Measurements from ENCODE around the gene KRTAP19-5. TPM values are rescaled to one million over a fixed set of nuclear protein-coding genes. Genes with fewer than 3 reads are reported as not detected.

KRTAP19-5 gene
- total and polyA plus RNA-seq, 9 donors: not detected

GRCh38 chr21:30480145-30480544 lies 21.8 kb downstream of the KRTAP19-5 start, which contains the start of gene KRTAP19-1:
Gene KRTAP19-1, minus strand, starts transcription at chr21:30480367. Its CDS starts 50 bp downstream, at chr21:30480317.
- Histone ChIP-seq H3K27ac (ENCODE audit: low read length) (no peak within 1 kb of the TSS), H3K4me1 (ENCODE audit: control insufficient read depth, insufficient read depth, low read length) (no peaks in the 10 kb centered on the region), H3K4me3 (ENCODE audit: low read length) (no peak within 1 kb of the TSS), H3K36me3 (ENCODE audit: control insufficient read depth, insufficient read depth, low read length) (no peaks in the 10 kb centered on the region), H3K27me3 (ENCODE audit: control insufficient read depth, insufficient read depth, low read length) (no peaks in the 10 kb centered on the region), H3K9me3 (replicated peaks; ENCODE audit: control insufficient read depth, low read depth, low read length) (no peaks in the 10 kb centered on the region)
- 96% methylated on average over 4 of the region's 7 CpGs for WGBS (ENCODE audit: insufficient coverage)
- DNase-seq: no peak

- 67% methylated on average over 1 of the region's 4 CpGs for WGBS (ENCODE audit: insufficient coverage)
- Histone ChIP-seq H3K27me3 (ENCODE audit: control insufficient read depth, insufficient read depth, low read length) (no peaks in the 10 kb centered on the region), H3K9me3 (replicated peaks; ENCODE audit: control insufficient read depth, low read depth, low read length) (no peaks in the 10 kb centered on the region), H3K36me3 (ENCODE audit: control insufficient read depth, insufficient read depth, low read length) (no peaks in the 10 kb centered on the region), H3K27ac (ENCODE audit: low read length) (no peak overlapping the region), H3K4me3 (ENCODE audit: low read length) (no peak overlapping the region), H3K4me1 (ENCODE audit: control insufficient read depth, insufficient read depth, low read length) (no peaks in the 10 kb centered on the region)
- DNase-seq: no peak
These were observed 22.7 kb downstream of the KRTAP19-5 start for GRCh38 chr21:30479259-30479658.

GRCh38 chr21:30478004-30478403 lies 23.9 kb downstream of the KRTAP19-5 start:
- no peaks in the 10 kb centered on the region for H3K9me3 ChIP-seq (replicated peaks; ENCODE audit: control insufficient read depth, low read depth, low read length)
- 47% methylated on average over 3 of the region's 3 CpGs for WGBS (ENCODE audit: insufficient coverage)

GRCh38 chr21:30468900-30469714 lies 32.8 kb downstream of the KRTAP19-5 start:
- WGBS (ENCODE audit: insufficient coverage): no CpG with 5 or more reads among the region's 6 CpGs
- no peaks in the 10 kb centered on the region for H3K9me3 ChIP-seq (replicated peaks; ENCODE audit: control insufficient read depth, low read depth, low read length)

More at GRCh38 chr21:30478004-30478403, 23.9 kb downstream of the KRTAP19-5 start:
- Histone ChIP-seq H3K4me3 (ENCODE audit: low read length) (no peak overlapping the region), H3K36me3 (ENCODE audit: control insufficient read depth, insufficient read depth, low read length) (no peaks in the 10 kb centered on the region), H3K4me1 (ENCODE audit: control insufficient read depth, insufficient read depth, low read length) (no peaks in the 10 kb centered on the region), H3K27me3 (ENCODE audit: control insufficient read depth, insufficient read depth, low read length) (no peaks in the 10 kb centered on the region), H3K27ac (ENCODE audit: low read length) (no peak overlapping the region)
- DNase-seq: no peak

GRCh38 chr21:30463713-30464112 lies 38.2 kb downstream of the KRTAP19-5 start:
- no peak for DNase-seq
- Histone ChIP-seq H3K9me3 (replicated peaks; ENCODE audit: control insufficient read depth, low read depth, low read length) (no peaks in the 10 kb centered on the region), H3K4me1 (ENCODE audit: control insufficient read depth, insufficient read depth, low read length) (no peaks in the 10 kb centered on the region), H3K27ac (ENCODE audit: low read length) (no peak overlapping the region), H3K36me3 (ENCODE audit: control insufficient read depth, insufficient read depth, low read length) (no peaks in the 10 kb centered on the region), H3K4me3 (ENCODE audit: low read length) (no peak overlapping the region), H3K27me3 (ENCODE audit: control insufficient read depth, insufficient read depth, low read length) (no peaks in the 10 kb centered on the region)
- no CpG with 5 or more reads among the region's 3 CpGs for WGBS (ENCODE audit: insufficient coverage)

More at GRCh38 chr21:30468900-30469714, 32.8 kb downstream of the KRTAP19-5 start:
- H3K4me1 ChIP-seq (ENCODE audit: control insufficient read depth, insufficient read depth, low read length): no peaks in the 10 kb centered on the region
- DNase-seq: no peak
- H3K36me3 ChIP-seq (ENCODE audit: control insufficient read depth, insufficient read depth, low read length): no peaks in the 10 kb centered on the region
- H3K27ac ChIP-seq (ENCODE audit: low read length): no peak overlapping the region
- no peaks in the 10 kb centered on the region for H3K27me3 ChIP-seq (ENCODE audit: control insufficient read depth, insufficient read depth, low read length)
- no peak overlapping the region for H3K4me3 ChIP-seq (ENCODE audit: low read length)

Other genes starting within 250 kb of the KRTAP19-5 start
- not detected for gene KRTAP24-1, start 219.2 kb downstream of the KRTAP19-5 start, total RNA-seq
- gene KRTAP24-1, start 219.2 kb downstream of the KRTAP19-5 start, polyA plus RNA-seq (ENCODE audit: insufficient read depth in 1 of 8, insufficient read length in 8 of 8, low replicate concordance in 1 of 8): not detected
- gene KRTAP25-1, start 212.6 kb downstream of the KRTAP19-5 start, total RNA-seq: not detected
- gene KRTAP25-1, start 212.6 kb downstream of the KRTAP19-5 start, polyA plus RNA-seq (ENCODE audit: insufficient read depth in 1 of 8, insufficient read length in 8 of 8, low replicate concordance in 1 of 8): not detected
- gene KRTAP26-1, start 181.8 kb downstream of the KRTAP19-5 start, total RNA-seq: not detected
- not detected for gene KRTAP26-1, start 181.8 kb downstream of the KRTAP19-5 start, polyA plus RNA-seq (ENCODE audit: insufficient read depth in 1 of 8, insufficient read length in 8 of 8, low replicate concordance in 1 of 8)
- not detected for gene KRTAP27-1, start 164.4 kb downstream of the KRTAP19-5 start, total RNA-seq
- not detected for gene KRTAP27-1, start 164.4 kb downstream of the KRTAP19-5 start, polyA plus RNA-seq (ENCODE audit: insufficient read depth in 1 of 8, insufficient read length in 8 of 8, low replicate concordance in 1 of 8)
- gene KRTAP23-1, start 153.5 kb downstream of the KRTAP19-5 start, total RNA-seq: not detected
- under 1 TPM in 1 of 8 donors, not detected in 7; 0.69 TPM for gene KRTAP23-1, start 153.5 kb downstream of the KRTAP19-5 start, polyA plus RNA-seq (ENCODE audit: insufficient read depth in 1 of 8, insufficient read length in 8 of 8, low replicate concordance in 1 of 8)
- not detected for gene KRTAP13-2, start 129.9 kb downstream of the KRTAP19-5 start, total RNA-seq
- gene KRTAP13-2, start 129.9 kb downstream of the KRTAP19-5 start, polyA plus RNA-seq (ENCODE audit: insufficient read depth in 1 of 8, insufficient read length in 8 of 8, low replicate concordance in 1 of 8): not detected
- not detected for gene KRTAP13-1, start 106.1 kb downstream of the KRTAP19-5 start, total RNA-seq
- gene KRTAP13-1, start 106.1 kb downstream of the KRTAP19-5 start, polyA plus RNA-seq (ENCODE audit: insufficient read depth in 1 of 8, insufficient read length in 8 of 8, low replicate concordance in 1 of 8): not detected
- not detected for gene KRTAP13-3, start 76.2 kb downstream of the KRTAP19-5 start, total RNA-seq
- gene KRTAP13-3, start 76.2 kb downstream of the KRTAP19-5 start, polyA plus RNA-seq (ENCODE audit: insufficient read depth in 1 of 8, insufficient read length in 8 of 8, low replicate concordance in 1 of 8): not detected
- not detected for gene KRTAP13-4, start 71.9 kb downstream of the KRTAP19-5 start, total RNA-seq
- gene KRTAP13-4, start 71.9 kb downstream of the KRTAP19-5 start, polyA plus RNA-seq (ENCODE audit: insufficient read depth in 1 of 8, insufficient read length in 8 of 8, low replicate concordance in 1 of 8): not detected
- gene KRTAP15-1, start 61.9 kb downstream of the KRTAP19-5 start, total RNA-seq: not detected
- gene KRTAP15-1, start 61.9 kb downstream of the KRTAP19-5 start, polyA plus RNA-seq (ENCODE audit: insufficient read depth in 1 of 8, insufficient read length in 8 of 8, low replicate concordance in 1 of 8): not detected
- gene KRTAP19-1, start 21.8 kb downstream of the KRTAP19-5 start, total RNA-seq: not detected
- gene KRTAP19-1, start 21.8 kb downstream of the KRTAP19-5 start, polyA plus RNA-seq (ENCODE audit: insufficient read depth in 1 of 8, insufficient read length in 8 of 8, low replicate concordance in 1 of 8): not detected
- not detected for gene KRTAP19-2, start 14.7 kb downstream of the KRTAP19-5 start, total RNA-seq
- gene KRTAP19-2, start 14.7 kb downstream of the KRTAP19-5 start, polyA plus RNA-seq (ENCODE audit: insufficient read depth in 1 of 8, insufficient read length in 8 of 8, low replicate concordance in 1 of 8): not detected
- gene KRTAP19-3, start 10.1 kb downstream of the KRTAP19-5 start, total RNA-seq: not detected
- not detected for gene KRTAP19-3, start 10.1 kb downstream of the KRTAP19-5 start, polyA plus RNA-seq (ENCODE audit: insufficient read depth in 1 of 8, insufficient read length in 8 of 8, low replicate concordance in 1 of 8)
- gene KRTAP19-4, start 5.0 kb downstream of the KRTAP19-5 start, total RNA-seq: not detected
- gene KRTAP19-4, start 5.0 kb downstream of the KRTAP19-5 start, polyA plus RNA-seq (ENCODE audit: insufficient read depth in 1 of 8, insufficient read length in 8 of 8, low replicate concordance in 1 of 8): not detected
- gene KRTAP19-6, start 39.7 kb upstream of the KRTAP19-5 start, total RNA-seq: not detected
- not detected for gene KRTAP19-6, start 39.7 kb upstream of the KRTAP19-5 start, polyA plus RNA-seq (ENCODE audit: insufficient read depth in 1 of 8, insufficient read length in 8 of 8, low replicate concordance in 1 of 8)
- not detected for gene KRTAP19-7, start 59.2 kb upstream of the KRTAP19-5 start, total RNA-seq
- gene KRTAP19-7, start 59.2 kb upstream of the KRTAP19-5 start, polyA plus RNA-seq (ENCODE audit: insufficient read depth in 1 of 8, insufficient read length in 8 of 8, low replicate concordance in 1 of 8): not detected
- gene KRTAP22-2, start 88.3 kb upstream of the KRTAP19-5 start, total RNA-seq: not detected
- gene KRTAP22-2, start 88.3 kb upstream of the KRTAP19-5 start, polyA plus RNA-seq (ENCODE audit: insufficient read depth in 1 of 8, insufficient read length in 8 of 8, low replicate concordance in 1 of 8): not detected
- gene KRTAP6-3, start 90.3 kb upstream of the KRTAP19-5 start, total RNA-seq: not detected
- gene KRTAP6-3, start 90.3 kb upstream of the KRTAP19-5 start, polyA plus RNA-seq (ENCODE audit: insufficient read depth in 1 of 8, insufficient read length in 8 of 8, low replicate concordance in 1 of 8): not detected
- gene KRTAP6-2, start 96.8 kb upstream of the KRTAP19-5 start, total RNA-seq: not detected
- not detected for gene KRTAP6-2, start 96.8 kb upstream of the KRTAP19-5 start, polyA plus RNA-seq (ENCODE audit: insufficient read depth in 1 of 8, insufficient read length in 8 of 8, low replicate concordance in 1 of 8)
- not detected for gene KRTAP22-1, start 98.9 kb upstream of the KRTAP19-5 start, total RNA-seq
- gene KRTAP22-1, start 98.9 kb upstream of the KRTAP19-5 start, polyA plus RNA-seq (ENCODE audit: insufficient read depth in 1 of 8, insufficient read length in 8 of 8, low replicate concordance in 1 of 8): not detected
- gene KRTAP6-1, start 111.8 kb upstream of the KRTAP19-5 start, total RNA-seq: not detected
- gene KRTAP6-1, start 111.8 kb upstream of the KRTAP19-5 start, polyA plus RNA-seq (ENCODE audit: insufficient read depth in 1 of 8, insufficient read length in 8 of 8, low replicate concordance in 1 of 8): not detected
- gene KRTAP20-1, start 114.3 kb upstream of the KRTAP19-5 start, total RNA-seq: not detected
- gene KRTAP20-1, start 114.3 kb upstream of the KRTAP19-5 start, polyA plus RNA-seq (ENCODE audit: insufficient read depth in 1 of 8, insufficient read length in 8 of 8, low replicate concordance in 1 of 8): not detected
- not detected for gene KRTAP20-4, start 118.5 kb upstream of the KRTAP19-5 start, total RNA-seq
- gene KRTAP20-4, start 118.5 kb upstream of the KRTAP19-5 start, polyA plus RNA-seq (ENCODE audit: insufficient read depth in 1 of 8, insufficient read length in 8 of 8, low replicate concordance in 1 of 8): not detected
- gene KRTAP20-2, start 133.1 kb upstream of the KRTAP19-5 start, total RNA-seq: not detected
- not detected for gene KRTAP20-2, start 133.1 kb upstream of the KRTAP19-5 start, polyA plus RNA-seq (ENCODE audit: insufficient read depth in 1 of 8, insufficient read length in 8 of 8, low replicate concordance in 1 of 8)
- gene KRTAP20-3, start 140.7 kb upstream of the KRTAP19-5 start, total RNA-seq: not detected
- gene KRTAP20-3, start 140.7 kb upstream of the KRTAP19-5 start, polyA plus RNA-seq (ENCODE audit: insufficient read depth in 1 of 8, insufficient read length in 8 of 8, low replicate concordance in 1 of 8): not detected
- not detected for gene KRTAP21-3, start 216.6 kb upstream of the KRTAP19-5 start, total RNA-seq
- not detected for gene KRTAP21-3, start 216.6 kb upstream of the KRTAP19-5 start, polyA plus RNA-seq (ENCODE audit: insufficient read depth in 1 of 8, insufficient read length in 8 of 8, low replicate concordance in 1 of 8)
- not detected for gene KRTAP21-2, start 245.1 kb upstream of the KRTAP19-5 start, total RNA-seq
- not detected for gene KRTAP21-2, start 245.1 kb upstream of the KRTAP19-5 start, polyA plus RNA-seq (ENCODE audit: insufficient read depth in 1 of 8, insufficient read length in 8 of 8, low replicate concordance in 1 of 8)

All from muscle of leg (tissue), 11 donors.